Left lung (tissue), 10 donors: ENCODE measurements around the gene BLOC1S4. TPM values are rescaled to one million over a fixed set of nuclear protein-coding genes. Genes with fewer than 3 reads are reported as not detected.

Source experiments
- ATAC-seq: fragments of 200-7000 bp; cut with Tn5 transposase; one replicate; pipeline ENCODE4 v1.9.1; 2020; ENCODE audit warnings: moderate library complexity
- DNase-seq, 4 donors: peaks; one replicate each; pipeline ENCODE4 v3.0.0-alpha.2; 2013 to 2020
- H3K27ac ChIP-seq, 2 donors: fragments of 200-600 bp; sonication (generic) in 1 of 2; one replicate each; pipeline versions ENCODE4 v1.5.0 to v1.8.0; 2020 to 2021
- H3K27me3 ChIP-seq, 2 donors: fragments of 200-600 bp; sonication (generic) in 1 of 2; one replicate each; pipeline versions ENCODE4 v1.5.0 to v1.8.0; 2020 to 2021
- H3K36me3 ChIP-seq, 2 donors: fragments of 200-600 bp; sonication (generic) in 1 of 2; one replicate each; pipeline versions ENCODE4 v1.5.0 to v1.8.0; 2020 to 2021
- H3K4me1 ChIP-seq, 2 donors: fragments of 200-600 bp; one replicate each; pipeline ENCODE4 v1.8.0; 2021
- H3K4me3 ChIP-seq, 2 donors: fragments of 200-600 bp; sonication (generic) in 1 of 2; one replicate each; pipeline versions ENCODE4 v1.5.0 to v1.8.0; 2020 to 2021; ENCODE audit warnings: mild to moderate bottlenecking in 1 of 2
- H3K9me3 ChIP-seq, 2 donors: fragments of 200-600 bp; sonication (generic) in 1 of 2; one replicate each; pipeline versions ENCODE4 v1.5.0 to v1.8.0; 2020 to 2021
- CTCF ChIP-seq, 2 donors: fragments of 200-600 bp; sonication (generic) in 1 of 2; IDR thresholded peaks; one replicate each; pipeline versions ENCODE4 v1.5.0 to v1.8.0; 2021; ENCODE audit warnings: antibody characterized with exemption in 2 of 2
- intact Hi-C, 2 donors: fragments of 100-400 bp; cut with DNase I; formaldehyde crosslinking; loops; one replicate each; pipeline versions ENCODE4 v1.11.2 to v1.14.2; 2022
- polyA plus RNA-seq, 6 donors: library from polyadenylated mRNA; unstranded; fragments of 120-200 nt; gene quantifications; one replicate each; pipeline ENCODE4 v1.2.1, GENCODE V29; 2013; ENCODE audit not compliant: insufficient read length in 6 of 6
- total RNA-seq, 2 donors: library from RNA; stranded (reverse); fragmentation: NEBNext Ultra II Directional; extraction: Animal tissue kit (Norgen Biotek cat#: 25700); gene quantifications; one replicate each; pipeline ENCODE4 v1.2.1, GENCODE V29; 2021
- donor health status: DM: no; HTN: yes; CAD: no.
- donor health status: DM: no; HTN: no; CAD: no.

BLOC1S4 gene
- total and polyA plus RNA-seq, 8 donors: 9.0 to 12.8 (median 10.9) TPM

- H3K27ac ChIP-seq: no peak overlapping the region
- H3K4me1 ChIP-seq: no peaks in the 10 kb centered on the region
- no peak overlapping the region for H3K4me3 ChIP-seq
- H3K36me3 ChIP-seq: no peaks in the 10 kb centered on the region
- no peaks in the 10 kb centered on the region for H3K27me3 ChIP-seq
- TF ChIP-seq CTCF (IDR thresholded peaks at IDR 0.05): no peak
- H3K9me3 ChIP-seq: no peaks in the 10 kb centered on the region
- intact Hi-C loops: no loop called here
- DNase-seq (no peak), ATAC-seq (no peak)
Measured at GRCh38 chr4:6758728-6759127, 42.8 kb downstream of the BLOC1S4 start.

GRCh38 chr4:6760865-6761264, 44.9 kb downstream of the BLOC1S4 start:
- ATAC-seq: no peak

GRCh38 chr4:6761649-6762615, 46.0 kb downstream of the BLOC1S4 start:
- no peaks in the 10 kb centered on the region for H3K9me3 ChIP-seq
- no peak for DNase-seq
- no peak for TF ChIP-seq CTCF (IDR thresholded peaks at IDR 0.05)
- no peak overlapping the region for H3K27ac ChIP-seq
- H3K27me3 ChIP-seq: no peaks in the 10 kb centered on the region
- intact Hi-C loops: no loop called here
- H3K4me1 ChIP-seq: no peaks in the 10 kb centered on the region
- no peak for ATAC-seq
- no peak overlapping the region for H3K4me3 ChIP-seq
- H3K36me3 ChIP-seq: no peaks in the 10 kb centered on the region

More at GRCh38 chr4:6760865-6761264, 44.9 kb downstream of the BLOC1S4 start:
- no peaks in the 10 kb centered on the region for H3K36me3 ChIP-seq
- TF ChIP-seq CTCF (IDR thresholded peaks at IDR 0.05): no peak
- no peak overlapping the region for H3K27ac ChIP-seq
- no peaks in the 10 kb centered on the region for H3K4me1 ChIP-seq
- H3K9me3 ChIP-seq: no peaks in the 10 kb centered on the region
- no peaks in the 10 kb centered on the region for H3K27me3 ChIP-seq
- no peak for DNase-seq
- intact Hi-C loops: no loop called here
- no peak overlapping the region for H3K4me3 ChIP-seq

- Histone ChIP-seq H3K27ac (no peak overlapping the region), H3K9me3 (no peaks in the 10 kb centered on the region), H3K4me3 (no peak overlapping the region), H3K36me3 (no peaks in the 10 kb centered on the region), H3K4me1 (peaks cover 0 to 7% of the 10 kb centered on the region in 2 donors), H3K27me3 (peaks cover 0 to 5% of the 10 kb centered on the region in 2 donors)
- intact Hi-C loops: no loop called here
- ATAC-seq (no peak), DNase-seq (no peak)
- TF ChIP-seq CTCF (IDR thresholded peaks at IDR 0.05): no peak
Measured at GRCh38 chr4:6763330-6763851, 47.4 kb downstream of the BLOC1S4 start.

- Histone ChIP-seq H3K27ac (no peak overlapping the region), H3K27me3 (peaks cover 0 to 5% of the 10 kb centered on the region in 2 donors), H3K9me3 (no peaks in the 10 kb centered on the region), H3K36me3 (no peaks in the 10 kb centered on the region), H3K4me1 (peaks cover 0 to 13% of the 10 kb centered on the region in 2 donors), H3K4me3 (no peak overlapping the region)
- intact Hi-C loops: no loop called here
- TF ChIP-seq CTCF (IDR thresholded peaks at IDR 0.05): no peak
- DNase-seq (no peak), ATAC-seq (no peak)
Measured at GRCh38 chr4:6764976-6765620, 49.1 kb downstream of the BLOC1S4 start.
